ENCODE data around the gene RAB7A. TPM values are rescaled to one million over a fixed set of nuclear protein-coding genes. Genes with fewer than 3 reads are reported as not detected.

The RAB7A gene
- total RNA-seq, 1 donor from 2014 or later, result 284 TPM

DNA sequence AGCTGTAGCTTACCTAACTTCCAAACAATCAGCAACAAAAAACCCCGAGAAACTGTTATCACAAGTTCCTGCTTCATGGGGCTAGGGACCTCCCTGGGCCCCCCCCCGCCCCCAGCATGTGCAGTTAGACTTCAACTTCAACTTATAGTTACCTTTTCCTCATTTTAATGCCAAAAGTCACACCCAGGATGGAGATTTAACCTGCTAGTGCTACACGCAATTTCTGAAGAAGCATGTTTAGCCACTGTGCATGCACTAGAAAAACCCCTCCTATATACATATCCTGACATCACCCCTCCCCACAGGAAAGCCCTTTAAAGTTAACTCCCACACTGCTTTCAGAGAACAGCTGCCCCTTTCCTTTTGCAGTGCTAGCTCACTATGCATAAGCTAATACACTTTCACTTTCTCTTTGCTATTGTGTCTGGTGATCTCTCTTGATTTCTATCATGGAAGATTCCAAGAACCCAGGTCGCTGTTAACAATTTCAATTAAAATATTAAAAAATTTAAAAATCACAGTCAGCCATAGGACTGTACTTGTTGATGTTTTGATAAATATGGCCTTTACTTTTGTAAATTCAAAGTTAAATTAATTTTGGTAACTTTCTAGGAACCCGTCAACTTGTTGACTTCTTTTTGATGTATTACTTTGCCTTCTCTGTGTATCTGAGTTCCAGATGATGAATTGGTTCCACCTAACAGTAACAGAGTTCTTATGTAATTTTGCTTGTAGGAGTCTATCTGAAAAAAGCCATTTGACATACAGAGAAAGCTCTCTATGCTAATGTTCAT lies 78.2 kb downstream of the RAB7A start:
- Mint-ChIP-seq H3K36me3 (ENCODE audit: unreplicated experiment) (peaks cover 49% of the 10 kb centered on the region), H3K4me1 (ENCODE audit: unreplicated experiment) (peaks cover 43% of the 10 kb centered on the region), H3K27ac (ENCODE audit: unreplicated experiment) (peak overlapping the region; percentile 65), H3K27me3 (ENCODE audit: unreplicated experiment) (no peaks in the 10 kb centered on the region), H3K4me3 (ENCODE audit: unreplicated experiment) (peak overlapping the region; percentile 48), H3K9me3 (ENCODE audit: unreplicated experiment) (no peaks in the 10 kb centered on the region)
- TF ChIP-seq, protein P1, sequence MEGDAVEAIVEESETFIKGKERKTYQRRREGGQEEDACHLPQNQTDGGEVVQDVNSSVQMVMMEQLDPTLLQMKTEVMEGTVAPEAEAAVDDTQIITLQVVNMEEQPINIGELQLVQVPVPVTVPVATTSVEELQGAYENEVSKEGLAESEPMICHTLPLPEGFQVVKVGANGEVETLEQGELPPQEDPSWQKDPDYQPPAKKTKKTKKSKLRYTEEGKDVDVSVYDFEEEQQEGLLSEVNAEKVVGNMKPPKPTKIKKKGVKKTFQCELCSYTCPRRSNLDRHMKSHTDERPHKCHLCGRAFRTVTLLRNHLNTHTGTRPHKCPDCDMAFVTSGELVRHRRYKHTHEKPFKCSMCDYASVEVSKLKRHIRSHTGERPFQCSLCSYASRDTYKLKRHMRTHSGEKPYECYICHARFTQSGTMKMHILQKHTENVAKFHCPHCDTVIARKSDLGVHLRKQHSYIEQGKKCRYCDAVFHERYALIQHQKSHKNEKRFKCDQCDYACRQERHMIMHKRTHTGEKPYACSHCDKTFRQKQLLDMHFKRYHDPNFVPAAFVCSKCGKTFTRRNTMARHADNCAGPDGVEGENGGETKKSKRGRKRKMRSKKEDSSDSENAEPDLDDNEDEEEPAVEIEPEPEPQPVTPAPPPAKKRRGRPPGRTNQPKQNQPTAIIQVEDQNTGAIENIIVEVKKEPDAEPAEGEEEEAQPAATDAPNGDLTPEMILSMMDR (IDR thresholded peaks at IDR 0.05), result no peak
- no peak for DNase-seq (ENCODE audit: extremely low spot score, unreplicated experiment)

DNA sequence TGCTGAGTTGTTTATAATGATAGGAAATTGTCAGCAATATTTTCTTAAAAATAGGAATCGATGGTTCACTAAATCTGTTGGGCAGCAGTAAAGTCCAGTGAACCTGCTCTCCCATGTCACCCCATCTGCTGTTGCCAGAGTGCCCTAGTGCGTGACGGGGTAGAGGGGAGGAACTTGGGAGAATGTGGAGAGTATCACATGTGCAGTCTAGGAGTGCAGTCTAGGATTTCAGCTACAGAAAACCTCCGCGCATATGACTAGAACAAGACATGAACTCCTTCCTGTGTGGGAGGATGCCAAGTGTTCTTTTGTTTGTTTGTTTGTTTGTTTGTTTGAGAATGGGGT lies 78.8 kb downstream of the RAB7A start:
- TF ChIP-seq, protein P1 (IDR thresholded peaks at IDR 0.05), result no peak

DNA sequence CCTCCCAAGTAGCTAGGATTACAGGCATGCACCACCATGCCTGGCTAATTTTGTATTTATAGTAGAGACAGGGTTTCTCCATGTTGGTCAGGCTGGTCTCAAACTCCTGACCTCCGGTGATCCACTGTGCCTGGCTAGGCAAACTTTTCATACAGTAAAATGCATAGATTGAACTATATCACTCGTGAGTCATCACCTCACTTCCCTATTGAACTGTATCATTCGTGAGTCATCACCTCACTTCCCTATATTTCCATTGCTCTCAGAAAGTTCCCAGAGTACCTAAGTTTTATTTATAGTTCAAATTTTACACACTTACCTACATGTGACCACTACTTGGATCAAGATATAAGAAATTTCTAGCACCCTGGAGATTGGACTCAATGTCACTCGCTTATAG lies 79.8 kb downstream of the RAB7A start:
- H3K9me3 Mint-ChIP-seq (ENCODE audit: unreplicated experiment), result no peaks in the 10 kb centered on the region
- H3K27me3 Mint-ChIP-seq (ENCODE audit: unreplicated experiment), result no peaks in the 10 kb centered on the region
- H3K27ac Mint-ChIP-seq (ENCODE audit: unreplicated experiment), result peak overlapping the region; percentile 57
- H3K4me1 Mint-ChIP-seq (ENCODE audit: unreplicated experiment), result peaks cover 32% of the 10 kb centered on the region
- TF ChIP-seq, protein P1 (IDR thresholded peaks at IDR 0.05), result no peak
- no peak for DNase-seq (ENCODE audit: extremely low spot score, unreplicated experiment)
- H3K4me3 Mint-ChIP-seq (ENCODE audit: unreplicated experiment), result no peak overlapping the region
- H3K36me3 Mint-ChIP-seq (ENCODE audit: unreplicated experiment), result peaks cover 46% of the 10 kb centered on the region

More for the DNA sequence above, 78.8 kb downstream of the RAB7A start:
- Mint-ChIP-seq H3K27ac (ENCODE audit: unreplicated experiment) (peak overlapping the region; percentile 65), H3K4me3 (ENCODE audit: unreplicated experiment) (peak overlapping the region; percentile 26), H3K27me3 (ENCODE audit: unreplicated experiment) (no peaks in the 10 kb centered on the region), H3K36me3 (ENCODE audit: unreplicated experiment) (peaks cover 49% of the 10 kb centered on the region), H3K4me1 (ENCODE audit: unreplicated experiment) (peaks cover 41% of the 10 kb centered on the region), H3K9me3 (ENCODE audit: unreplicated experiment) (no peaks in the 10 kb centered on the region)
- no peak for DNase-seq (ENCODE audit: extremely low spot score, unreplicated experiment)

DNA sequence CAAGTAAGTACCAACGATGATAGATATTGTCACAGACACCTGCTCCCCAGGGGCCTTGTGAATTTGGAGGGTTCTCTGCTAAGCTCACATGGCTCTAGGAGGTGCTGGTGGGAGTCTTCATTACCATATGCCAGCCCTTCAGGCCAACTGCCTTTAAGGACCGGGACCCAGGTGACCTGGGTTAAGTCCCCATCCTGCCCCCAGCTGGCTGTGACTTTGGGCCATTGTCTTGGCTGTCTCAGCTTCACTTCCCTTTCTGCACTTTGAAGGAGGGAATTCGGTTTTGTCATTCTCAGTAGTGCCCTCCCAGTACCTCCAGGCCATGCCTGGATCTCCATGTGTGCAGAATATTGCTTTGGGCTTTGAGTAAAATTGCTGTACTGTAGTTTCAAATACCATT lies 80.6 kb downstream of the RAB7A start:
- no peak overlapping the region for H3K4me3 Mint-ChIP-seq (ENCODE audit: unreplicated experiment)
- TF ChIP-seq, protein P1 (IDR thresholded peaks at IDR 0.05), result no peak
- no peaks in the 10 kb centered on the region for H3K9me3 Mint-ChIP-seq (ENCODE audit: unreplicated experiment)
- no peak for DNase-seq (ENCODE audit: extremely low spot score, unreplicated experiment)
- peaks cover 46% of the 10 kb centered on the region for H3K36me3 Mint-ChIP-seq (ENCODE audit: unreplicated experiment)
- peaks cover 29% of the 10 kb centered on the region for H3K4me1 Mint-ChIP-seq (ENCODE audit: unreplicated experiment)
- no peaks in the 10 kb centered on the region for H3K27me3 Mint-ChIP-seq (ENCODE audit: unreplicated experiment)
- H3K27ac Mint-ChIP-seq (ENCODE audit: unreplicated experiment), result peak overlapping the region; percentile 57

DNA sequence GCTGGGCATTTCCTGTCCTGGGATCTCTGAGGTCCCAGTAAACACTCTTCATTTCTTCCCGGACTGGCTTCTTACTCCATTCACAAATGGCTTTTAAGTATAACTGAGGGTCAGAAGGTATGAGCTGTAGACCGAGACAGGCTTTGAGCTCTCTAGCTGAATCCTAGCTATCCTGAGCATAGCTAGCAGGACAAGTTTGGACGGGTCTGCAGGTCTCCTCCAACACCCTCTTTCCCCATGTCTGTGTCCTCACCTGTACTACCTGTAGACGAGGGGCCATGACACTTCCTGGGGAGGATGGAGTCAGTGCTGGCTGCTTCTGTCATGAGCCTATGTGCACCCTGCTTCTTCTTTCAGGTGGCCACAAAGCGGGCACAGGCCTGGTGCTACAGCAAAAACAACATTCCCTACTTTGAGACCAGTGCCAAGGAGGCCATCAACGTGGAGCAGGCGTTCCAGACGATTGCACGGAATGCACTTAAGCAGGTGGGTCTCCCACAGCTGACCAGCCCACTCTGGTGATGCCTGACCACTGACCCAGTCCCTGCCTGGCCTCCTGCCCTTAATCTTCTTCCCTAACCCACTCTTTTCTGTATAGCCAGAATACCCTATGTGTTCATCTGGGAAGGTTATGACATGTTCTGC lies 81.3 kb downstream of the RAB7A start:
- Mint-ChIP-seq H3K9me3 (ENCODE audit: unreplicated experiment) (no peaks in the 10 kb centered on the region), H3K27me3 (ENCODE audit: unreplicated experiment) (no peaks in the 10 kb centered on the region), H3K36me3 (ENCODE audit: unreplicated experiment) (peaks cover 41% of the 10 kb centered on the region), H3K27ac (ENCODE audit: unreplicated experiment) (no peak overlapping the region), H3K4me1 (ENCODE audit: unreplicated experiment) (peaks cover 26% of the 10 kb centered on the region), H3K4me3 (ENCODE audit: unreplicated experiment) (no peak overlapping the region)
- DNase-seq (ENCODE audit: extremely low spot score, unreplicated experiment), result no peak
- TF ChIP-seq, protein P1 (IDR thresholded peaks at IDR 0.05), result no peak
